Right lobe of liver (tissue), 4 donors: ENCODE results near the gene PEAR1.

Experiments used
- POLR2A ChIP-seq: fragments of 450-650 bp; IDR thresholded peaks from one replicate; pipeline ENCODE4 v1.6.1; 2017; ENCODE audit warnings: antibody characterized with exemption, mild to moderate bottlenecking
- TF ChIP-seq, protein P1 (sequence below), 4 donors: fragments of 200-600 bp in 3 of 4; fragments of 450-650 bp in 1 of 4; IDR thresholded peaks; one replicate each; pipeline versions ENCODE4 v1.5.1 to v1.8.0; 2016 to 2022; ENCODE audit warnings: antibody characterized with exemption in 4 of 4, mild to moderate bottlenecking in 2 of 4
- donor health status: DM: no; HTN: no; CAD: no.
- donor health status: DM: no; HTN: no; CAD: no.
- donor health status: DM: no; HTN: yes; CAD: no.

- TF ChIP-seq, protein P1, sequence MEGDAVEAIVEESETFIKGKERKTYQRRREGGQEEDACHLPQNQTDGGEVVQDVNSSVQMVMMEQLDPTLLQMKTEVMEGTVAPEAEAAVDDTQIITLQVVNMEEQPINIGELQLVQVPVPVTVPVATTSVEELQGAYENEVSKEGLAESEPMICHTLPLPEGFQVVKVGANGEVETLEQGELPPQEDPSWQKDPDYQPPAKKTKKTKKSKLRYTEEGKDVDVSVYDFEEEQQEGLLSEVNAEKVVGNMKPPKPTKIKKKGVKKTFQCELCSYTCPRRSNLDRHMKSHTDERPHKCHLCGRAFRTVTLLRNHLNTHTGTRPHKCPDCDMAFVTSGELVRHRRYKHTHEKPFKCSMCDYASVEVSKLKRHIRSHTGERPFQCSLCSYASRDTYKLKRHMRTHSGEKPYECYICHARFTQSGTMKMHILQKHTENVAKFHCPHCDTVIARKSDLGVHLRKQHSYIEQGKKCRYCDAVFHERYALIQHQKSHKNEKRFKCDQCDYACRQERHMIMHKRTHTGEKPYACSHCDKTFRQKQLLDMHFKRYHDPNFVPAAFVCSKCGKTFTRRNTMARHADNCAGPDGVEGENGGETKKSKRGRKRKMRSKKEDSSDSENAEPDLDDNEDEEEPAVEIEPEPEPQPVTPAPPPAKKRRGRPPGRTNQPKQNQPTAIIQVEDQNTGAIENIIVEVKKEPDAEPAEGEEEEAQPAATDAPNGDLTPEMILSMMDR (IDR thresholded peaks at IDR 0.05) = no peak
- no peak for TF ChIP-seq POLR2A
Observed at GRCh38 chr1:156912310-156912709, 18.8 kb downstream of the PEAR1 start.
